COLO829 (cell line): ENCODE results near the gene MBD6.
A peak's percentile ranks its signal among the peaks of the same experiment; 100 is the strongest.

Experiments used
- DNase-seq: peaks from one replicate; pipeline ENCODE4 v3.0.0; 2012; ENCODE audit warnings: low spot score

MBD6 gene

DNA sequence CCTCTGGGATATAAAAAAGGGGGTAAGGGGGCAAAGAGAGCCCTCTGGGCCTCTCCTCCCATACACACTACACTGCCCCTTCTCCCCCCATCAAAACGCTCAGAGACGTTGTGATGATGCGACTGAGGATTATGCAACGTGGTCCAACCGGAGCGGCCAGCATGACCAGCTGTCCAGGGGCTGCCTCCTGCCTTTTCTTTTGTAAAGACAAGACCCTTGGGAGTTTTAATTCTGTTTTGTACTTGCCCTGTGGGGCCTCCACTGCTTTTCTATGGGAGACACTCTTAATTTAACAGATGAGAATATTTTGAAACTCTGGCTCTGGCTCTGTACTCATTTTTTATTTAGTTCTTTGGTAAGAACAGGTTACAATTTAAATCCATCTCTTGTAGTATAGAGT, 7.2 kb downstream of the MBD6 start:
- DNase-seq: no peak

DNA sequence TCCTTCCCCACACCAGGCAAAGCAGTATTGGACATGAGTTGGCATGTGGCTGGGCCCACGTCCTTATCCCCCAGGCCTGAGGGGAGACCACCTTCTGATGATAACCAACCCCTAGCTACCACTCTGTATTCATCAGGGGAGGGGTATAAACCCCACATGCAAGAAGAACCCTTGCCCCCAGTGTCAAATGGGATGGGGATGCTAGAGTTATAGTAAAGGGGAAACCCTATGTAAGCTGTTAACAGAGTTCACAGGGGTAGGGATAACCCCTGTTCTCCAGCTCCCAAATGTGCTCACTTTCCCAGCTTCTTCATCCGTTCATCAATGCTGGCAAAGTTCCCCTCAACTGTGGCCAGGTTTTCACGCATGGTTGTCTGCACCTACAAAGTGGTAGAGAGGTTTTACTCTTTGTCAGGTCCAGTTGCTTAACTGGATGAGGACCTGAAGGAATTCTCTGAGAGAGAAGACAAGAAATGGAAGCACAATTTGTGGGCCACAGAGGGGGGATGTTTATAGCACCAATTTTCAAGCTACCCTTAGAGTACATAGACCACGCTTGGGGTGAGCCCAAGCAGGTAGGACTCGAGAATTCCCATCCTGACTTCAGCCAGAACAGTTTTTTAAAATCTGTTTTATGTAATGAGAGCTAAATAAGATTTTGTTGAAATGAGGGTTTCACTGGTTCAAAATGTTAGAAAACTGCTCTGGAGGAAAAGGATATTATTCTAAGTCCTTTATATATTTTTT, 7.9 kb downstream of the MBD6 start:
- DNase-seq: no peak

DNA sequence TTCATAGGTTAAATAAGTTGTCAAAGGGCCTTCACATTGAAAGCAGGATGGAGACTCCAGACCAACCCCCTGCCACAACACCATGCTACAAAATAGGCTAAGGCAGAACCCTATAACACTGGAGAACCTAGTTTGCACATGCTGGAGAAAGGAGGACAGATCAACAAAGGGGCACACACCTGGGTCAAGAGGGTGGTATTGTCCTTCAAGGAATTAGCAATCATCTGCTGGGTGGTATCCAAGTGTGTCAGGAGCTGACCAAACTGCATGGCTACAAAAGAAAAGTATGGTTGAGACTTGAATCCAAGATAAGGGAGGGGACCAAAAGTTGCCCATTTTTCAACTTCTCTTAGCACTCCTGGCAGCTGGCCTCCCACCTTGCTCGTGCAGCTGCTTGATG, 9.2 kb downstream of the MBD6 start:
- DNase-seq: no peak

- DNase-seq: no peak
These were observed 10.5 kb downstream of the MBD6 start for GRCh38 chr12:57533108-57533507.

GRCh38 chr12:57534250-57534649, 11.6 kb downstream of the MBD6 start:
- DNase-seq: no peak

DNA sequence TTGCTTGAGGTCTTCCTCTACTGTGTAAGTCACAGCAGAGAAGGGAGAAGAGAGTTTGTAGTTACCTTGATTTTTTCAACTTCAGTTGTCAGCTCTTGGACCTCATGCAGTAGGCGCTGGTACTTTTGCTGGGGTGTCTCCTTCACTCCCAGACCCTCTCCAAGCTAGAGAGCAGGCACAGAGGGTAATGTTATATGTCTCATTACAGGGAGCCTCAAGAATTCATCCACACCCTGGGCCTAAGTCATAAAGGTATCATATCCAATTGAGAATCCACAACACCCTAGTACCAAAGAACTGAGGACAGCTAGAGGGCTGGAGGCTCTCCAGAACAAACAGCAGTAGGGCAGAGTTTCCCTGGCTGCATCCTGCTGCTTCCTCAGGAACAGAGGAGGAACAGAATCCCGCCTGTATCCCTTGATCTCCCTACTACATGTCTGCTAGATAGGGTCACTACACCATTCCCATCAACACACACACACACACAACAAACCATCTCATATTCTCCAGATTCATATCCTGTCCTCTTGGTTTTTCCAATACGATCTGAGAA, 12.4 kb downstream of the MBD6 start:
- DNase-seq: no peak

DNA sequence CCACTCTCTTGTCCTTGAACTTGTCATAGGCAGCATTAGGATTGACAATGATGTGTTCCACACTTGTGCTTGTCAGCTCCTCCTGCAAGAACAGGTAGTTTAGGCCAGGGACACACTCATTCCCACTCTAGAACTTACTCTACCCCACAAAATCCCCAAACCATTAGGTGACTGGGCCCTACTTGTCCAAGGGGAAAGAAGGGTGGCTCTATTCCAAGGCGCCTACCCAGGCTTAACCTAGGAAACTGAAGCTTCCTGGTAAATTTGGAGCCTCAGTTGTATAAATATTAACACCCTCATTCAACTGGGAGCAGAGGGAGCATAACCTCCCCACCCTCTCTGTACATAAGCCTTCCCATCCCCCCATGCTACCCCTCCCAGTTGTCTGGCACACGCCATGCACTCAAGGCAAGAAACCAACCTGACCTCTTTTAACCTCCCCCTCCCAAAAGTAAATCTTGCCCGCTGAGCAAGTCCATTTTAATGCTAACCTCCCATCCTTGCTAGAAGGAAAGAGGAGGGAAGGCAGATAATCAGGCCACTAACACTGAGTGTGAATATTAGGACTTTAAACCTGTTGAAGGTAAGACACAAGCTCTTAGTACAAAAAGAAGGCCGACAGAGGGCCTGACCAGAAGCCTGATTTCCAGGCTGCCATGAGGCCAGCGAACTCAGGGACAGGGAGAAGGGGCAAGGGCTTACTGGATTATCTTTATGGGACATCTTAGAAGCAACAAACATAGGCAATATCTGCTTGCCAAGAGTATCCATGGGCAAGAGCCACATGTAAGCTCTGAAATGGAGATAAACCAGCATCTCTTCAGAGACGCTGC, 13.4 kb downstream of the MBD6 start:
- no peak for DNase-seq

DNA sequence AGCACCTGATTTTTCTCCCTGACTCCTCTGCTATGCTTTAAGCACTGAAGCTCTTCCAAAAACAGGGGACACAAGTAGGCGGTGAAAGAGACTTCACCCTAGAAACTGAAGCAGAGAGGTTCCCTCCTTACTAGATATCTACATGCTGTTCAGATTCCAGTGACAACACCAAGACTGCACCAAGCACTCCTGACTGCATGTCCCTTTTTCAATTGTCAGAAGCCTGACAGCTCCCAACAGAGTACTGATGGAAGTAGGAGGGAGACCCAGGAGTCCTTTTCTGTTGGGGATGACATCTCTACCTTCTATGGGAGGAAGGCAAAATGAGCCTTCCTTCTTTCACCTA, 13.9 kb downstream of the MBD6 start:
- no peak for DNase-seq

DNA sequence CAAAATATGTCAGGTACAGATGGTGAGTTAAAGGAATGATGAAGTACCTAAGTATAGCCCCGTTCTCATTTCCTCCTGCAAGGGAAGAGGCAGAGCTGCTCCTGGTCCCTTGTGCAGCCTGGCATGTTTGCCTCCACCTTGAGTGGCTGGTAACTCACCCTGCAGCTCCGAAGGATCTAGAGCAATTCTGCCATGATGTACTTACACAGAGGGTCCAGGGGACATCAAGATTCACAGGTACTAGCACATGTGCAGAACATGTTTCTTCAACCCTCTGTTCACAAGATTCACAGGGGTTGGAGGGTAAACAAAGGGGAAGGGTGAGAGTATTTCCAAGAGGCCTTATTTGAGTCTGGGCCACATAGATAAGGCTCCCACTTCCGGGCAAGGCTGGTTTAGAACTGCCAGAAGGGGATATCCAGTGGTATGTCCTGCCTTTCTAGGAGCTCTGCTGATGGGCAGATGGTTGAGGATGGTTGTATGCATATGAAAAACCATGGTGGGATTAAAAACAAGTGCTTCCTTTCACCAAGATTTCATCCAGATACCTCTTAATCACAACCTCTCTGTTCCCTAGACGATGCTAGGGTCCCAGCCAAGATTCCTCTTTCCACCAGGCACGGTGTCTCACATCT, 16.6 kb downstream of the MBD6 start:
- DNase-seq: no peak

DNA sequence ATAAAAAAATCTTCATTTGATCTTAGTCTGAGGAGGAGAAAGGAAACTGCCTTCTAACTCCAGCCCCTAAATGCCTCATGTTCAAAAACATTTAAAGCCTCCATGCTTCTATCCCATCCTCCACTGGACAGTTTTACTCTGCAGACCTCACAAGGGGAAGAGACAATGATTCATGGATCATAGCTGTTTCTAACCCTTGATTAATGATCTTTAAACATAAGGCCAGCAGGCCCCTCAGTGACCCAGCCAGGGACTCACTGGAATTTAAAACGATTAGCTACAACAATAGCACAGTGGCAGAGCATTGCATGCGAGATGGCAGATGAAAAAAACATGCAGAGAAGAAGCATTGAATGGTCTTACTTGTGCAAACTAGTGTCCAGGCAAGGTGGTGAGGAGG, 18.4 kb downstream of the MBD6 start:
- DNase-seq: no peak

DNA sequence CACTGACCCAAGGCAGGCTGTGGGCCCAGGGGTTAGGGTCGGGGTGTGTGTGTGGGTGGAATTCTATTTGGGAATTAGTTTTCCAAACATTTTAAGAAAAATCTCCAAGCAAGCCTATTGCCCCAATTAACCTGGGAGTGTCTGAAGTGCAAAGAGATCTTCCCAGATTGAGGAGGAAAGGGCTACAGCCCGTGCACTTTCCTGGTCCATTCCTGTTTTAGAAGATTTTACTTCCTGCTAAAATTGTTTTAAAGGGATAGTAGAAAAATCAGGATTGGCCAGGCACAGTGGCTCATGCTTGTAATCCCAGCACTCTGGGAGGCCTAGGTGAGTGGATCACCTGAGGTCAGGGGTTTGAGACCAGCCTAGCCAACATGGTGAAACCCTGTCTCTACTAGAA, 19.1 kb downstream of the MBD6 start:
- DNase-seq: no peak

- no peak for DNase-seq
These were observed 21.0 kb downstream of the MBD6 start for GRCh38 chr12:57543581-57543980.

DNA sequence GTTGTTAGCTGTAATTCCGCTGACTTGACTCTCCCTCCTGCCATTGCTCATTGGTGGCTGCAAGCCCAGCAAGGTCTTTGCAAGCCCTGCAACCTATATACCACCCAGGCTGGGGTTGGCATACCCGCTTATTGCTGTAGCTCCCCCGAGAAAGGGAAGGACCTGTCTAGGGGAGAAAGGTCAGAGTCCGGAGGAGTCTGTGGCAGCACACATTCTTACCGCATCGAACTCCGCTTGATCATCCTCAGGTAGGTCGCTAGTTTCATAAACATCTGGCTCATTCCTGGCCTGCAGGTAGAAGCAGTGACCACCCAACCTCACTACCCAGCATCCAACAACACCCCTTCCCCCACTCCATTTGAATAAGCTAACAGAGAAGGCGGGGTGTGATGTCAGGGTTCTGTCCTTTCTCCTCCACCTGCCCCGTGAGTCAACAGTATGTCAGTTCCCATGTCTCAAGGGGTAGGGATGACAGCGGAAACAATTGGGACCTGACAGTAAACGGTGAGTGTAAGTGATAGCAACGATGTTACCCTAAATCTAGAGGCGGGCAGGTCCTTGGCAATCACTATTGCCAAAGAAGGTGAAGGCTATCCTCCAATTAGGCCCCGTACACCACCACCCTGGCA, 23.3 kb downstream of the MBD6 start:
- no peak for DNase-seq

DNA sequence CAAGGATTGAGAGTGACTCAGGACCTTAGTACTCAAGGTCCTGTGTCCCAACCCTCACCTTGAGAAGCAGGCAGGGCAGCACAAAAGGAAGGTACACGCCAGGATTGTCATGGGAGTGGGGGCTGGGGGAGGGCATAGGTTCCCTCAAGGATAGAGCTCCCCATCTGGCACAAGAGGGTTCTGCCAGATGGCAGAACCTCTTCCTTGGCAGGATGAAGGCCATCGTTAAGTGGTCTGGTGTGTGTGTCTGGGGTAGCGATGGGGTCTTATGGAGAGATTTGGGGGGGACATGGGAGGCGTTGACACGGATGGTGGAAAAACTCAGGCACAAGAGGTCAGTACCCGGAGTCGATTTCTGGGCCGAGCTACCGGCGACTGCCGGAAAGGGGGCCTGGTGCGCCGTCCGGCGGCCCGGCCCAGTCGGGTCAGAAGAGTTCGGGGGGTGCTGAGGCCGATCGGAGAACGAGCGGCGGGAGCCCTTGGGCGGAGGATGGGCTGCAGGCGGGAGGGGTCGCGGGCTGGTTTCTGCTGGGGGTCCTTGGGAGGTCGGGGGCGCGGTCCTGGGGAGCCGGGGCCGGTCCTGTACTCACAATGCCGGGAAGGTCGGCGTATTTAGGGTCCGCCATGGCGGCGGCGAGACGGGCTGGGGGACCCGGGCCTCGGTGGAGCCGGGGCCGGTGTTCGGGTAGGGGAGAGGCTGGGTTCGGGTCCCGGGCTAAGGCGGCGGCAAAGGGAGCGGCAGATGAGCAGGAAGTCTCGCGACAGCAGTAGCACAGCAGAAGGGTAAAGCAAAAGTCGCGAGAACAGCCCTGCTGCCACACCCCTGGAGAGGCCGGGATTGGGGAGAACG, 24.0 kb downstream of the MBD6 start, which contains the start of gene DCTN2:
Gene DCTN2, minus strand, starts transcription at position 755 of the 850 bp plus-strand sequence. Its CDS starts 129 bp downstream, at position 626.
- DNase-seq: peak; percentile 99

DNA sequence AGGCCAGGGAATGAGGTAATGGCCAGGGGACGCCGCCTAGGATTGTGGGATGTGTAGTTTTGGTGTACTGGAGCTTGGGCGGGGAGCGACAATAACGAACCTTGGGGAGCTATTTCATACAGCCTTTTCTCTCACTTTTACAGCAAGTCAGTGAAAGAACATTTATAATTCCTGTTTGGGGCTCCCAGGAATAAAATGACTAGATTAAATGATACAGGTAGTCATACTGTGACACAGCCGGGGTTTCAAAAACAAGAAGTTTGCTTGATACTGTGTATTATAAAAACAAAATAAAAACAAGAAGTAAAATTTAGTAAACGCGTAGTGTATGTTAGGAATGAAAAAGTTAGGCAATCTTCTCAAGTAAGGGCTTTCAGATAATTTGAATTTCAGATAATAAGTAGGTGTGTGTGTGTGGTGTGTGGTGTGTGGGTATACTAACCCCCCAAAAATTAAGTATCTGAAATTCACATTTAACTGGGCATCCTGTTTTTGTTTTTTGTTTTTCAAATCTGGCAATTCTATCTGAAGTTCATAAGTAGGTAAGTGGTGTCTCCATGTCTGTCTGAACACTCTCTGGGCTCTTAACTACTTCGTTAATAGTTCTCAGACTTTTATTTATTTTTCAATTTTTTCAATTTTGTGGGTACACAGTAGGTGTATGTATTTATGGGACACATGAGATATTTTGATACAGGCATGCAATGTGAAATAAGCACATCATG, 24.8 kb downstream of the MBD6 start:
- no peak for DNase-seq

DNA sequence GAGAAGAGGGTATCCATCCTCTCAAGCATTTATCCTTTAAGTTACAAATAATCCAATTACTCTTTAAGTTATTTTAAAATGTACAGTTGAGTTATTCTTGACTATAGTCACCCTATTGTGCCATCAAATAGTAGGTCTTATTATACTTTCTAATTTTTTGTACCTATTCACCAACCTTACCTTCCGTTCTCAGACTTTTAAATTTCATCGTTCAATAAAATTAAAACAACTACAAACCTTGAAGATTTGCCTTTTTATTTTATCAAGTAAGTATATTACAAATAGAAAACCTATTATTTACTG, 25.3 kb downstream of the MBD6 start:
- DNase-seq: no peak

DNA sequence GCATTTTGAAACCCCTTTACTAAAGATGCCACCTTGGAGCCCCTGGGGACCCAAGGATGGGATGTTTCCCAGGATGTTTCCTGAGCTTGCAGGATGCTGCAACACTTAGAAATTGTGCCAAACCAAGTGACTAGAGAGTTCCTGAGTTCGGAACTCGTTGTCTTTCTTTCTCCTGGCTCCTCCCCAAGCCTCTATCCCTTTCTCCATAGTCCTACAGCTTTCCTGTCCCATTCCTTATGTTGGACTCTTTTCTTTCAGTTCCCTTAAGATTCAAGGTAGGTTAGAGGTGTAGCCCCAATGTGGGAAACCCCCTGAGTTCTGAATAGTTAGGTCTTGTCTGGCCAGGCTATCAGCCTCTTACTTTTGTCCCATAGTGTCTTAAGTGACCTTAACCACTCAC, 25.9 kb downstream of the MBD6 start:
- DNase-seq: no peak

DNA sequence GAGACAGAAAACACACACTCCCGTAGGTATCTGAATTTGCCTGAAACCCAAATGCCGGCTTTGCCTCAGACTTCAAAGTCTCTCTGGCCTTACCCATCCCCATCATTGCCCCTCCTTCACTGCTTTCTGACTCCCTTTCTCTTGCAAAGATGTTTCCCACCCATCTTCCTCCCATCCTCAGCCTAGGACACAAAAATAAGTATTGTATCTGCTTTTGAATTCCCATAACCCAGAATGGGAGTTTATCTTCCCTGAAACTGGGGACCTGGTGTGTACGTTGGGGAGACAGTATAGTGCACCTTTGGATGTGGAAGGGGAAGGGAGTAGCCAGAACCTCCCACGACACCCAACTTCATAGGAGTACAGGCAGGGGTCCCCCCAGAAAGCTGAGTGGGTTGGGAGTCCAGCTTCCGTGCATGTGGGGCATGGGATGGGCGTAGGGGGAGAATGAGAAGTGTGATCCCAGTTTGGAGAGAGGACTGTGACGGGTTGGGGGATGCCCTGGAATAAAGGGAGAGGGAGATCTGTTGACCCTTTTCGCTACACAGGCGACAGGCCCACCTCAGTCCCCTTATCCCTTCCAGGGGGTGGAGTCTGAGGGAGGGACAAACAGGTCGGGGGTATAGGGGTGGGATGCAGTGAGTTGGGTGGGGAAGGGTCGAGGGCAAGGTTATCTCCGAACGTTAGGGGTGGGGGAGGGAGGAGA, 26.7 kb downstream of the MBD6 start:
- no peak for DNase-seq

- peak; percentile 28 for DNase-seq
These were observed 27.5 kb downstream of the MBD6 start, which contains the start of gene KIF5A for GRCh38 chr12:57549909-57550640. TSS of gene KIF5A (plus strand) at chr12:57550044. CDS start at chr12:57550272, 228 bp downstream.
